Endothelial cell (in vitro differentiated cells): ENCODE measurements around the gene COG7. TPM values are rescaled to one million over a fixed set of nuclear protein-coding genes. Genes with fewer than 3 reads are reported as not detected.

Experiments used
- DNase-seq: peaks from one replicate; pipeline ENCODE4 v3.0.0; 2021; ENCODE audit warnings: low spot score
- H3K27ac Mint-ChIP-seq: one replicate; pipeline ENCODE4 v1.8.0; 2021; ENCODE audit warnings: mixed read lengths, inconsistent platforms; ENCODE audit not compliant: unreplicated experiment
- H3K27me3 Mint-ChIP-seq: one replicate; pipeline ENCODE4 v1.8.0; 2021; ENCODE audit warnings: mild to moderate bottlenecking, moderate library complexity, mixed read lengths, inconsistent platforms; ENCODE audit not compliant: unreplicated experiment
- H3K36me3 Mint-ChIP-seq: one replicate; pipeline ENCODE4 v1.8.0; 2021; ENCODE audit warnings: mild to moderate bottlenecking, low read depth, mixed read lengths, inconsistent platforms; ENCODE audit not compliant: unreplicated experiment
- H3K4me1 Mint-ChIP-seq: one replicate; pipeline ENCODE4 v1.8.0; 2021; ENCODE audit warnings: mild to moderate bottlenecking, mixed read lengths, inconsistent platforms; ENCODE audit not compliant: unreplicated experiment
- H3K4me3 Mint-ChIP-seq: one replicate; pipeline ENCODE4 v1.8.0; 2021; ENCODE audit warnings: mild to moderate bottlenecking, mixed read lengths, inconsistent platforms; ENCODE audit not compliant: unreplicated experiment
- H3K9me3 Mint-ChIP-seq: one replicate; pipeline ENCODE4 v1.8.0; 2021; ENCODE audit warnings: mixed read lengths, inconsistent platforms; ENCODE audit not compliant: unreplicated experiment
- CTCF ChIP-seq: fragments of 200-600 bp; sonication (generic); IDR thresholded peaks from one replicate; pipeline ENCODE4 v1.5.0; 2021; ENCODE audit warnings: antibody characterized with exemption; ENCODE audit not compliant: unreplicated experiment
- total RNA-seq: library from RNA; stranded (reverse); fragmentation: NEBNext Ultra II Directional; extraction: Animal tissue kit (Norgen Biotek cat#: 25700); gene quantifications from one replicate; pipeline ENCODE4 v1.2.1, GENCODE V29; 2021; ENCODE audit not compliant: unreplicated experiment

Gene COG7
- total RNA-seq, 1 donor from 2014 or later, result 10.1 TPM

GRCh38 chr16:23423496-23424049 is 29.4 kb downstream of the COG7 start:
- no peaks in the 10 kb centered on the region for H3K27me3 Mint-ChIP-seq
- no peak overlapping the region for H3K4me3 Mint-ChIP-seq
- peaks cover 5% of the 10 kb centered on the region for H3K4me1 Mint-ChIP-seq
- H3K9me3 Mint-ChIP-seq, result no peaks in the 10 kb centered on the region
- H3K36me3 Mint-ChIP-seq, result peaks cover 4% of the 10 kb centered on the region
- no peak overlapping the region for H3K27ac Mint-ChIP-seq
- TF ChIP-seq CTCF, result no peak
- DNase-seq, result no peak

GRCh38 chr16:23420011-23420410 is 33.0 kb downstream of the COG7 start:
- H3K27ac Mint-ChIP-seq, result no peak overlapping the region
- no peaks in the 10 kb centered on the region for H3K27me3 Mint-ChIP-seq
- peaks cover 5% of the 10 kb centered on the region for H3K4me1 Mint-ChIP-seq

GRCh38 chr16:23416816-23417215 is 36.2 kb downstream of the COG7 start:
- H3K27me3 Mint-ChIP-seq, result no peaks in the 10 kb centered on the region
- H3K9me3 Mint-ChIP-seq, result no peaks in the 10 kb centered on the region
- no peak overlapping the region for H3K4me3 Mint-ChIP-seq
- peaks cover 5% of the 10 kb centered on the region for H3K4me1 Mint-ChIP-seq
- no peak overlapping the region for H3K27ac Mint-ChIP-seq
- no peak for DNase-seq
- peaks cover 6% of the 10 kb centered on the region for H3K36me3 Mint-ChIP-seq
- TF ChIP-seq CTCF, result no peak

More at GRCh38 chr16:23420011-23420410, 33.0 kb downstream of the COG7 start:
- H3K4me3 Mint-ChIP-seq, result no peak overlapping the region
- DNase-seq, result no peak
- H3K36me3 Mint-ChIP-seq, result no peaks in the 10 kb centered on the region
- H3K9me3 Mint-ChIP-seq, result no peaks in the 10 kb centered on the region
- TF ChIP-seq CTCF, result no peak

GRCh38 chr16:23414731-23415130 is 38.3 kb downstream of the COG7 start:
- Mint-ChIP-seq H3K27me3 (no peaks in the 10 kb centered on the region), H3K9me3 (no peaks in the 10 kb centered on the region), H3K27ac (no peak overlapping the region), H3K4me3 (no peak overlapping the region), H3K4me1 (no peaks in the 10 kb centered on the region), H3K36me3 (peaks cover 11% of the 10 kb centered on the region)
- DNase-seq, result no peak
- no peak for TF ChIP-seq CTCF

GRCh38 chr16:23410176-23410575 is 42.8 kb downstream of the COG7 start:
- Mint-ChIP-seq H3K27me3 (no peaks in the 10 kb centered on the region), H3K36me3 (peaks cover 23% of the 10 kb centered on the region), H3K9me3 (no peaks in the 10 kb centered on the region), H3K4me3 (no peak overlapping the region), H3K27ac (no peak overlapping the region), H3K4me1 (no peaks in the 10 kb centered on the region)
- DNase-seq, result no peak
- TF ChIP-seq CTCF, result no peak
